B cell (primary cell): ENCODE data around the gene KCND3. TPM values are rescaled to one million over a fixed set of nuclear protein-coding genes. Genes with fewer than 3 reads are reported as not detected.

ENCODE experiments used
- ATAC-seq: fragments of 200-7000 bp; cut with Tn5 transposase; one replicate; pipeline ENCODE4 v1.10.0; 2021; ENCODE audit warnings: low read depth, mild to moderate bottlenecking, moderate number of reproducible peaks, moderate library complexity
- CTCF ChIA-PET: fragments of 350-600 bp; sonication (Branson Sonifier 250); formaldehyde crosslinking; loops from one replicate; lab custom pipeline; 2021; ENCODE audit warnings: antibody characterized with exemption, inconsistent platforms; lab: Charles Lee
- POLR2A ChIA-PET: fragments of 350-600 bp; sonication (Branson Sonifier 250); formaldehyde crosslinking; loops from one replicate; lab custom pipeline; 2021; ENCODE audit warnings: antibody characterized with exemption; lab: Charles Lee
- DNase-seq: peaks from one replicate; pipeline ENCODE4 v3.0.0; 2013
- H2AFZ ChIP-seq: 2 replicates; pipeline ENCODE4 v1.6.1; 2012; ENCODE audit warnings: mild to moderate bottlenecking, low read depth, low read length; ENCODE audit not compliant: insufficient read depth, poor library complexity, severe bottlenecking
- H3K27ac ChIP-seq, 2 donors: 1 replicate in 1 of 2; 2 replicates in 1 of 2; pipeline ENCODE4 v1.5.1; 2012 to 2013; ENCODE audit warnings: low read length in 2 of 2, mild to moderate bottlenecking in 2 of 2, moderate library complexity in 1 of 2
- H3K27me3 ChIP-seq, 4 experiments: fragments of 200-600 bp in 1 of 4; sonication (generic) in 1 of 4; replicated peaks in 1 of 4; 1 replicate in 2 of 4; 2 replicates in 2 of 4; pipeline versions ENCODE4 v1.6.1 to v1.7.0; 2013 to 2016; ENCODE audit warnings: low read length in 3 of 4, mild to moderate bottlenecking in 2 of 4, mixed read lengths in 1 of 4, moderate library complexity in 1 of 4; ENCODE audit not compliant: insufficient read depth in 4 of 4, control insufficient read depth in 3 of 4; ENCODE audit errors: control extremely low read depth in 1 of 4
- H3K36me3 ChIP-seq, 2 experiments: replicated peaks in 1 of 2; 1 replicate in 1 of 2; 2 replicates in 1 of 2; pipeline versions ENCODE4 v1.6.1 to v1.7.1; 2013; ENCODE audit warnings: low read length in 1 of 2; ENCODE audit not compliant: insufficient read depth in 2 of 2, control insufficient read depth in 1 of 2; ENCODE audit errors: control extremely low read depth in 1 of 2, extremely low read depth in 1 of 2
- H3K4me1 ChIP-seq, 2 donors: fragments of 200-600 bp in 1 of 2; sonication (generic) in 1 of 2; 1 replicate in 1 of 2; 2 replicates in 1 of 2; pipeline versions ENCODE4 v1.5.1 to v1.6.1; 2013 to 2017; ENCODE audit warnings: low read length in 2 of 2; ENCODE audit not compliant: control insufficient read depth in 2 of 2, insufficient read depth in 2 of 2
- H3K4me2 ChIP-seq: replicated peaks from 2 replicates; pipeline ENCODE3; 2012; ENCODE audit warnings: mild to moderate bottlenecking, low read depth, low read length; ENCODE audit not compliant: poor library complexity, severe bottlenecking
- H3K4me3 ChIP-seq, 5 experiments: fragments of 200-600 bp in 1 of 5; sonication (generic) in 1 of 5; 1 replicate in 3 of 5; 2 replicates in 2 of 5; pipeline versions ENCODE4 v1.5.1 to v1.7.0; 2011 to 2016; ENCODE audit warnings: low read length in 4 of 5, mild to moderate bottlenecking in 4 of 5, low read depth in 2 of 5, control low read depth in 1 of 5, moderate library complexity in 1 of 5; ENCODE audit not compliant: insufficient read depth in 1 of 5; ENCODE audit errors: control extremely low read depth in 1 of 5, extremely low read depth in 1 of 5
- H3K79me2 ChIP-seq: fragments of 200-600 bp; sonication (generic); one replicate; pipeline ENCODE4 v1.6.0; 2016; ENCODE audit warnings: low read length; ENCODE audit not compliant: control insufficient read depth, insufficient read depth
- H3K9ac ChIP-seq: fragments of 200-600 bp; sonication (generic); 2 replicates; pipeline ENCODE4 v1.6.1; 2017; ENCODE audit warnings: mild to moderate bottlenecking, low read length, moderate library complexity
- H3K9me3 ChIP-seq, 3 donors: one replicate each; pipeline versions ENCODE4 v1.6.1 to v1.7.1; 2013; ENCODE audit warnings: low read length in 2 of 3; ENCODE audit not compliant: control insufficient read depth in 2 of 3, insufficient read depth in 1 of 3; ENCODE audit errors: control extremely low read depth in 1 of 3
- H4K20me1 ChIP-seq: 2 replicates; pipeline ENCODE4 v1.6.0; 2012; ENCODE audit warnings: mild to moderate bottlenecking, low read length; ENCODE audit not compliant: insufficient read depth, control insufficient read depth, poor library complexity, severe bottlenecking
- H3K27ac Mint-ChIP-seq: one replicate; pipeline ENCODE4 v1.8.0; 2021; ENCODE audit warnings: mixed read lengths
- H3K27me3 Mint-ChIP-seq: one replicate; pipeline ENCODE4 v1.8.0; 2021; ENCODE audit warnings: mixed read lengths
- H3K4me1 Mint-ChIP-seq: one replicate; pipeline ENCODE4 v1.8.0; 2021; ENCODE audit warnings: mixed read lengths
- H3K4me3 Mint-ChIP-seq: one replicate; pipeline ENCODE4 v1.8.0; 2021; ENCODE audit warnings: mixed read lengths
- H3K9me3 Mint-ChIP-seq: one replicate; pipeline ENCODE4 v1.8.0; 2022; ENCODE audit warnings: mixed read lengths; ENCODE audit not compliant: insufficient read depth
- CTCF ChIP-seq: fragments of 200-600 bp; IDR thresholded peaks from one replicate; pipeline ENCODE4 v1.8.0; 2022; ENCODE audit warnings: antibody characterized with exemption, mild to moderate bottlenecking
- EZH2 ChIP-seq: IDR thresholded peaks from 2 replicates; pipeline ENCODE4 v1.6.1; 2012; ENCODE audit warnings: borderline replicate concordance, low read depth, mild to moderate bottlenecking, moderate library complexity, low read length; ENCODE audit not compliant: insufficient read depth, poor library complexity, severe bottlenecking
- WGBS: methylation state at CpG from one replicate; pipeline ENCODE4 v1.1.5; 2013; ENCODE audit warnings: missing lambda C conversion rate; ENCODE audit not compliant: insufficient coverage; 5-methylcytosine and 5-hydroxymethylcytosine counted together
- intact Hi-C: fragments of 100-400 bp; cut with micrococcal nuclease; formaldehyde crosslinking; loops from one replicate; pipeline ENCODE4 v1.10.0; 2022
- polyA plus RNA-seq: library from polyadenylated mRNA; depleted of rRNA; stranded (reverse); fragments of >200 nt; gene quantifications from 2 replicates; pipeline ENCODE4 v1.2.3, GENCODE V29; 2012
- total RNA-seq, 2 donors: library from RNA; stranded (reverse); fragments of 120-200 nt in 1 of 2; gene quantifications; 1 replicate in 1 of 2; 2 replicates in 1 of 2; pipeline versions ENCODE4 v1.2.3 to v1.2.4, GENCODE V29; 2013 to 2022

KCND3 gene
- total and polyA plus RNA-seq, 2 donors (not counting 1 experiment from before 2014, with no cell fraction given) = 0.07 TPM; not detected in 1

GRCh38 chr1:111948209-111949171, 41.0 kb downstream of the KCND3 start:
- Histone ChIP-seq H3K4me3 (no peak overlapping the region), H2AFZ (no peak overlapping the region), H3K27me3 (peaks cover 0 to 10% (median 0%) of the 10 kb centered on the region in 4 experiments), H3K79me2 (no peaks in the 10 kb centered on the region), H3K9me3 (peaks cover 0 to 4% (median 0%) of the 10 kb centered on the region in 3 donors), H3K4me2 (no peak overlapping the region), H3K27ac (no peak overlapping the region), H4K20me1 (no peaks in the 10 kb centered on the region), H3K9ac (no peak overlapping the region), H3K4me1 (no peaks in the 10 kb centered on the region), H3K36me3 (no peaks in the 10 kb centered on the region)
- intact Hi-C loops = no loop called here
- 27% methylated on average over 4 of the region's 6 CpGs for WGBS
- Mint-ChIP-seq H3K27ac (no peak overlapping the region), H3K4me1 (no peaks in the 10 kb centered on the region), H3K4me3 (no peak overlapping the region), H3K27me3 (peaks cover 30% of the 10 kb centered on the region), H3K9me3 (no peaks in the 10 kb centered on the region)
- ChIA-PET CTCF (no interaction called here), POLR2A (no interaction called here)
- TF ChIP-seq EZH2 (no peak), CTCF (no peak)
- ATAC-seq (no peak), DNase-seq (no peak)
